Heart left ventricle (tissue), 16 donors: ENCODE results near the gene TMEM150A. TPM values are rescaled to one million over a fixed set of nuclear protein-coding genes. Genes with fewer than 3 reads are reported as not detected.
A peak's percentile ranks its signal among the peaks of the same experiment; 100 is the strongest.
"Not testable (repeated sequence)": the region's sequence is repeated elsewhere in the genome, so short reads cannot be mapped to it uniquely, and the experiment has no call there.

Experiments
- ATAC-seq, 4 donors: fragments of 200-7000 bp; cut with Tn5 transposase; one replicate each; pipeline ENCODE4 v1.9.1; 2020 to 2022; ENCODE audit warnings: moderate library complexity in 4 of 4, mild to moderate bottlenecking in 3 of 4, moderate number of reproducible peaks in 1 of 4
- DNase-seq, 5 donors: peaks; one replicate each; pipeline ENCODE4 v3.0.0-alpha.2; 2020
- H3K27ac ChIP-seq, 12 donors: fragments of 200-600 bp; sonication (generic) in 4 of 12; one replicate each; pipeline versions ENCODE4 v1.5.0 to v1.8.0; 2016 to 2022; ENCODE audit warnings: mild to moderate bottlenecking in 2 of 12
- H3K27me3 ChIP-seq, 9 donors: fragments of 200-600 bp; sonication (generic) in 2 of 9; one replicate each; pipeline versions ENCODE4 v1.5.1 to v1.8.0; 2016 to 2022; ENCODE audit warnings: mild to moderate bottlenecking in 3 of 9
- H3K36me3 ChIP-seq, 9 donors: fragments of 200-600 bp; sonication (generic) in 2 of 9; one replicate each; pipeline versions ENCODE4 v1.5.0 to v1.8.0; 2018 to 2022; ENCODE audit warnings: mild to moderate bottlenecking in 2 of 9
- H3K4me1 ChIP-seq, 12 donors: fragments of 200-600 bp; sonication (generic) in 4 of 12; one replicate each; pipeline versions ENCODE4 v1.5.0 to v1.8.0; 2016 to 2022; ENCODE audit warnings: mild to moderate bottlenecking in 3 of 12
- H3K4me3 ChIP-seq, 12 donors: fragments of 200-600 bp; sonication (generic) in 4 of 12; one replicate each; pipeline versions ENCODE4 v1.5.0 to v1.8.0; 2017 to 2022; ENCODE audit warnings: mild to moderate bottlenecking in 9 of 12, moderate library complexity in 4 of 12
- H3K9me3 ChIP-seq, 12 donors: fragments of 200-600 bp; sonication (generic) in 4 of 12; one replicate each; pipeline versions ENCODE4 v1.5.0 to v1.8.0; 2016 to 2022; ENCODE audit warnings: mild to moderate bottlenecking in 1 of 12
- CTCF ChIP-seq, 12 donors: fragments of 200-600 bp; sonication (generic) in 4 of 12; IDR thresholded peaks; one replicate each; pipeline versions ENCODE4 v1.5.0 to v1.8.0; 2018 to 2022; ENCODE audit warnings: antibody characterized with exemption in 12 of 12, mild to moderate bottlenecking in 5 of 12
- POLR2A ChIP-seq, 2 donors: fragments of 450-650 bp; IDR thresholded peaks; one replicate each; pipeline ENCODE4 v1.6.1; 2017; ENCODE audit warnings: antibody characterized with exemption in 2 of 2, mild to moderate bottlenecking in 2 of 2, moderate library complexity in 2 of 2
- WGBS, 4 donors: extraction: QIAGEN DNeasy Blood & Tissue Kit in 2 of 4; methylation state at CpG; one replicate each; pipeline versions ENCODE4 v1.1.5 to v1.1.7; 2013 to 2018; 5-methylcytosine and 5-hydroxymethylcytosine counted together
- intact Hi-C, 10 donors: fragments of 100-400 bp; cut with DNase I; formaldehyde crosslinking; loops; one replicate each; pipeline versions ENCODE4 v1.11.1 to v1.14.2; 2022
- polyA plus RNA-seq, 2 donors: library from polyadenylated mRNA; stranded (reverse); fragments of 200-250 nt; gene quantifications; one replicate each; pipeline ENCODE4 v1.2.3, GENCODE V29; 2013
- total RNA-seq, 9 donors: library from RNA; depleted of rRNA in 2 of 9; stranded (reverse); fragments of >200 nt in 2 of 9; fragmentation: NEBNext Ultra II Directional in 3 of 9; extraction: Animal tissue kit (Norgen Biotek cat#: 25700) in 3 of 9; gene quantifications; one replicate each; pipeline versions ENCODE4 v1.1.0 to v1.2.4, GENCODE V29; 2016 to 2023
- donor health status: ischemic (EF 13 %, LVEDD 7.1; RV severe dilation, severe dysfunction).
- donor health status: healthy with polysubstance abuse.
- donor health status: DM: no; HTN: yes; CAD: no.
- donor health status: DM: no; HTN: no; CAD: no.
- donor health status: ischemic (EF 25% LVEDD 6.9; RV normal size, moderate dysfunction).
- donor health status: ischemic (EF 25% LVEDD 5.7; RV mildly dilated, moderate dysfunction).
- donor health status: healthy.
- donor health status: DM: yes; HTN: yes; CAD: no.
- donor health status: ischemic (EF 35%, LVEDD 5.7; RV mildly dilated, moderate dysfunction).
- donor health status: nonischemic (EF 11% LVEDD 7.7; RV severe dilation, severe dysfunction).
- donor health status: DM: yes; HTN: yes; CAD: no.
- donor health status: PGD.
- donor health status: ischemic (EF 29% LVEDD 5.4; RV normal size, mild dysfunction).
- donor health status: nonischemic (EF 23%, LVEDD 6.1; RV moderate dilation, normal function).

TMEM150A gene
- total and polyA plus RNA-seq, 11 donors = 6.4 to 20.8 (median 11.5) TPM

- no peak overlapping the region for H3K4me3 ChIP-seq
- peaks cover 0 to 85% (median 60%) of the 10 kb centered on the region in 12 donors for H3K4me1 ChIP-seq
- no peaks in the 10 kb centered on the region for H3K9me3 ChIP-seq
- peak overlapping the region in 11 of 12 donors; percentile 10 to 90 (median 79) for H3K27ac ChIP-seq
- intact Hi-C loops = loop anchor here in 1 of 10 donors (5.0 kb wide), 1 partner anchor 183 kb away; no protein-coding TSS in a partner anchor
- ATAC-seq (no peak), DNase-seq (peak in 1 of 5 donors; percentile 12)
- no peaks in the 10 kb centered on the region for H3K27me3 ChIP-seq
- peaks cover 0 to 37% (median 21%) of the 10 kb centered on the region in 9 donors for H3K36me3 ChIP-seq
- no peak for TF ChIP-seq POLR2A (IDR thresholded peaks at IDR 0.05)
- no peak for TF ChIP-seq CTCF (IDR thresholded peaks at IDR 0.05)
- 59 to 71% (median 62%) methylated on average over 4 of the region's 4 CpGs for WGBS, 4 donors
Measured at GRCh38 chr2:85605406-85606115, 3.1 kb upstream of the TMEM150A start.

DNA sequence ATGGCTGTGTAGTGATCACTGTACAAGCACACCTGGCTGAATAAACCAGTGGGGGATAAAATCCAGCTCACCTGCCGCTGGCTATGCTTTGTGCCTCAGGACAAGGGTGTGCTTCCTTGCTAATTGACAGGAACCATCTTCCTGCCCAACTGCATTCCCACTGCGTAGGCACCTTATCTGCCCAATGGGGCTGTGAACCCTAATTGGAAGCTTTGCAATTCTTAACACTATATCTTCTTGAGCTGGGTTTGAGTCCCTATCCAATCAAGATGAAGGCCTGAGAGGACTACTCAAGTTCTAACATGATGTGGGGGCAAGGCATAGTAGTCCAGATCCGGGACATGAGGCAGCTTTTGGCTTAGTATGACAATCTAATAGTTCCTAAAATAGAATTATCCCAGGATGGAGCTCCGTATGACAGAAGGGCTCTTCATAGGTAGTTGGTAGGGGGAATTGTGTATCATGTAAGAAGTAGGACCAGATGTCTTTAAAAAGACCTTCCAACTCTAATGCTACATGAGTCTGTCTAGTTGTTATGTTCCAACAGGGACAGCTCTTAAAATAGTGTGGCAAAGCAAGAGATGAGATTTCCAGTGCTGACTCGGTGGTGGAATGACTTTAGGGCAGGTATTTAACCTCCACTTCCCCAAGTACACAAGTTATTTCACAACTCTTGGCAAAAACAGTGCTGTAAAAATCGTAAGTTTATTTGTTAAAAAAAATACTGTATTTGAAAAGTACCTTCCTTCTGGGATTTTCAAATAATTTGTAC is 2.3 kb upstream of the TMEM150A start:
- ATAC-seq (peak in 1 of 4 donors; percentile 3), DNase-seq (peak in 1 of 5 donors; percentile 11)
- no peak for TF ChIP-seq CTCF (IDR thresholded peaks at IDR 0.05)
- no peak for TF ChIP-seq POLR2A (IDR thresholded peaks at IDR 0.05)
- WGBS, 4 donors = 46 to 51% (median 48%) methylated on average over 6 of the region's 6 CpGs
- Histone ChIP-seq H3K27ac (peak overlapping the region; percentile 10 to 90 (median 78)), H3K27me3 (no peaks in the 10 kb centered on the region), H3K4me1 (peaks cover 0 to 78% (median 55%) of the 10 kb centered on the region in 12 donors), H3K36me3 (peaks cover 0 to 38% (median 21%) of the 10 kb centered on the region in 9 donors), H3K9me3 (no peaks in the 10 kb centered on the region), H3K4me3 (peak overlapping the region in 3 of 12 donors; percentile 7 to 77 (median 77))
- intact Hi-C loops = loop anchor here in 3 of 10 donors (5.0 kb wide), 3 partner anchors 37 to 182 kb away; partner anchors contain the start of gene GGCX (in 2 of the 3)

- not testable (repeated sequence) for H3K9me3 ChIP-seq, DNase-seq, ATAC-seq, H3K27me3 ChIP-seq
- intact Hi-C loops = loop anchor here in 3 of 10 donors (5.0 kb wide), 2 partner anchors 37 to 42 kb away; partner anchors contain the start of gene GGCX (in 2 of the 3)
- Histone ChIP-seq H3K36me3 (peaks cover 0 to 40% (median 19%) of the 10 kb centered on the region in 9 donors), H3K4me1 (peaks cover 0 to 74% (median 54%) of the 10 kb centered on the region in 12 donors), H3K4me3 (peak overlapping the region in 7 of 12 donors; percentile 66 to 84 (median 77)), H3K27ac (peak overlapping the region in 11 of 12 donors; percentile 15 to 90 (median 79))
- 78 to 90% (median 87%) methylated on average over 3 of the region's 3 CpGs for WGBS, 4 donors
Measured at GRCh38 chr2:85604133-85604444, 1.6 kb upstream of the TMEM150A start.

DNA sequence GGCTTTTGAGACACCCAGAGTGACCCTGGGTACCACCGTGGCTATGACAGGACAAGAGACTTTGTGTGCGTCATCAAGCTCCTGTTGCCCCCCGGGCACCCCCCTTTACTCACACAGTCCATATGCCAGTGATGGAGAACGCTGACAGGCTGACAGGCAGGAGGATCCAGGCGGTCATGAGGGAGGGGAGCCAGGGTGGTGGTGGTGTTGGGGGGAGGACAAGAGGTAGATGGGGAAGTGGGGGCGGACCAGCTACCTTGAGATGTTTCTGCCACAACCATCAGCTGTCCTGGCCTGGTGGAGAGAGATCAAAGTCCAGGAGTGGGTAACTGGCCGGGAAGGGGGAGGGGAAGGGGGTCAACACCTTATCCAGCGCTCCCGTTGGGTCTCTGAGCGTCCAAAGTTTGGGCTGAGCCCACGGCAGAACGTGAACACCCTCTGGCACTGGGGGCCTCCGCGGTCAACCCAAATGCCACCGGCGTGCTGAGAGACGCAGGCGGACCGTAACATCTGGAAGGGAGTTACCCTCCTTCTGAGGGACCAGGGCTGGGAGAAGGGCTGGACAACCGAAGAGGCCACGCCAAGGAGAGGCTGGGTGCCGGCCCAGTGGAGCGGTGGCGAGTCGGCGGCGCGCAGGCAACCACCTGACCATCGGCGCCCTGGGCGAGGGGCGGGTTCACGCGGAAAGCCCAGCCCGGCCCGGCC is 575 bp downstream of the TMEM150A start:
- peak; percentile 74 to 85 (median 81) for DNase-seq
- H3K4me3 ChIP-seq = peak overlapping the region; percentile 59 to 87 (median 77)
- 5 to 12% (median 6%) methylated on average over 15 to 36 of the region's 36 CpGs for WGBS, 4 donors
- peaks cover 0 to 61% (median 46%) of the 10 kb centered on the region in 12 donors for H3K4me1 ChIP-seq
- no peaks in the 10 kb centered on the region for H3K9me3 ChIP-seq
- no peaks in the 10 kb centered on the region for H3K27me3 ChIP-seq
- ATAC-seq = peak; percentile 7 to 74 (median 58)
- no peak for TF ChIP-seq CTCF (IDR thresholded peaks at IDR 0.05)
- no peak for TF ChIP-seq POLR2A (IDR thresholded peaks at IDR 0.05)
- intact Hi-C loops = loop anchor here in 4 of 10 donors (2.0 to 5.0 kb wide), 3 partner anchors 35 to 41 kb away; partner anchors contain the start of gene GGCX (in 3 of the 4)
- H3K27ac ChIP-seq = peak overlapping the region; percentile 78 to 93 (median 88)
- peaks cover 0 to 45% (median 31%) of the 10 kb centered on the region in 9 donors for H3K36me3 ChIP-seq
